GM21360 (cell line): ENCODE data around the gene DDR2.
A peak's percentile ranks its signal among the peaks of the same experiment; 100 is the strongest.
"Not testable (repeated sequence)": the region's sequence is repeated elsewhere in the genome, so short reads cannot be mapped to it uniquely, and the experiment has no call there.

Experiments
- ATAC-seq: cut with Tn5 transposase; IDR thresholded peaks from one replicate; pipeline ENCODE4 v1.9.1; 2021; ENCODE audit warnings: mild to moderate bottlenecking, moderate library complexity; ENCODE audit not compliant: unreplicated experiment

Gene DDR2

DNA sequence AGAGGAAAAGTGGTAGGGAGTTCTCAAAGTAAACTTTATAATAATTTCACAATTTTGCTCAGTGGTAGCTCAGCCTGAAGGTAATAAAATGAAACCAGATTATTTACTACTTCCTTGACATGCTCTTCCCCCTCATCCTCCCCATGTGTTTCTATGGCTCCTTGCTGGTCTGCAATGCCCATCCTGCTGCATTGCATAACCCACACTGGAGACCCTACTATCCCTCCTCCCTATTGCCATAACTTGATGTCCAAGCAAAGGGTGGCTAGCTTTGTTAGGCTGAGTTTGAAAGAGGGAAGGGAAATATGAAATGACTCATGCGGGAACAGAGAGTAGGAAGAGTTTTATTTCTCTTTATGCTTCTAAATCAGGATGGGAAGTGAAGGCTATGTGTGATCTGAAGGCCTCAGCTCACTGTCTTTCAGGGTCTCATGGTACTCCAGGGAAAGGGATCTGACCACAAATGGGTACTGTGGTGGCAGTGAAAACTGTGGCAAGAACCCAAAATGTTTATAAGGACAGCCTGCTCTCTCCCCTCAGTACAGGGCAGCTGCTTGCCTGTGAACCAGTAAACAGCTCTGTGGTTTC lies 121.8 kb downstream of the DDR2 start:
- no peak for ATAC-seq

GRCh38 chr1:162755306-162755705 lies 123.0 kb downstream of the DDR2 start:
- ATAC-seq: no peak

DNA sequence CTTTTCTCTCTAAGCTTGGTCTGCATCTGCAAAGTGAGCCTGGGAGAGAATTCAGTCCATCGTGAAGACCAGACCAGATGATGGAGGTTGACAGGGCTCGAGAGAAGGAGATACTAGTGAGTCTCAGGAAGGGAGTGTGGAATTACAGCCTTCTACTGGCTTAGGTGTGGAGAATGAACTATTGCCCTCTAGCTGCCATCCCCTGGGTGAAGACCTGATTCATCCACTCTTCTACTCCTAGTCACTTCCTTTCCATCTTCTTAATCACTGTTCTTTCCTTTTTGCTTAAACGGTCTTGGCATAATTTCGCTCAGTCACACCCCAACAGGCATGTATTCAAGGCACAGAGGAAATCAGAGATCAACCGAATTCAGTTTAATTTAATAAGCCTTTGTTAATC lies 124.3 kb downstream of the DDR2 start:
- ATAC-seq: no peak

DNA sequence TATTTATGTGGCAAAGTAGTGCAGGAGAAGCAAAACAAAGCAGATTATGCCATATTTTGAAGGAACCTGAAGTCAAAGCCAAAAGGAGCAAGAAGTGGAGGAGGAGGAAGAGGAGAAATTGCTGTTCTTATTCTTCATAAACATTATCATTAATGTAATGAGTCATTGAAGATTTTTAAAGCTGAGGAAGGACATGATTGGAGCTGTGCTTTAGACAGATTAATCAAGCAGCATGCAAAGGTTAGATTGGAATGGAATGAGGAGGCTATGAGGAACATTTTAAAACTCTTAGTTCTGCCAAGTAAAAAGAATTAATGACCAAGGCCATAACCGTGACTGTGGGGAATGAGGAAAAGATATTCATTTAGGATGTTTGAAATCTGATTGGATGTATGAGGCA lies 125.2 kb downstream of the DDR2 start:
- ATAC-seq: no peak

DNA sequence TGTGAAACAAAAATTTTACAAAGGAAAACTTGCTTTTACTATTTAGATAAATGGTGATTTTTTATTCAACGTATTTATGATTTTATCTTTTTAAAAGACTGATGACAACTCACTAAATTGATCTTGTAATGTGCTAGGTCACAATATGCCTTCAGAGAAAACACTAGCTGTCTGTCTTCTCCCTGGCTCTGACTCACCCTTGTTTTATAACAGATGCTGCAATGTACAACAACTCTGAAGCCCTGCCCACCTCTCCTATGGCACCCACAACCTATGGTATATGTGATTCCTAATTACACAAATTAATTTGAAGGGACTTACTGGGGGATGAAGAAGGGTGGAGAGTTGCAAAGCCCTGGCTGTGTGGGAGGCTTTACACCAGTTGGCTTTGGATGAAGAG lies 133.5 kb downstream of the DDR2 start:
- no peak for ATAC-seq

DNA sequence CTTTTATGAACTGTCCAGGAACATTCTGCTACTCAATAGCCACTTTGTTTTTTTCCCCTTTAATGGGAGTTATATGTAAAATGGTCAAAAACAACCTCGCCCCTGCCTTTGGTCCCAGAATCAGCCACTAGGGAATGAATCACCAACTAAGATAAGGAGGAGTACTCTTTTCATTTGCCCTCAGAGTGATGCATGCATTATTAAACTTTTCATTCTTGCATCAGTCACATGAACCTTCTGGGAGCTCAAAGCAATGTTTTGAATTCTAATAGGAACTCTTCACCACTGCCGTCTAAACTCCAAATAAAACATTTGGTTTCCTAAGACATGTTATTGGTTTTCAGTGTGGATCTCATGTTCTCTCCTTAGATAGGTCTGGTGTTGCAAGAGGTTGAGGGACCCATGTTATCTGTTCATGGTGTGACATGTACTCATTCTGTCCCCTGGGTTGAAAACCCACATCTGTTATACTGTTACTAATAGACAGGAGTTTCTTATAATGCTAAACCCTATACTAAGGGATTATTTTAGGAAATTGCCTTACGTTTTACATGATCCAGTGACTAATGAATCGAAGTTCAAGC lies 140.4 kb downstream of the DDR2 start:
- ATAC-seq: no peak

DNA sequence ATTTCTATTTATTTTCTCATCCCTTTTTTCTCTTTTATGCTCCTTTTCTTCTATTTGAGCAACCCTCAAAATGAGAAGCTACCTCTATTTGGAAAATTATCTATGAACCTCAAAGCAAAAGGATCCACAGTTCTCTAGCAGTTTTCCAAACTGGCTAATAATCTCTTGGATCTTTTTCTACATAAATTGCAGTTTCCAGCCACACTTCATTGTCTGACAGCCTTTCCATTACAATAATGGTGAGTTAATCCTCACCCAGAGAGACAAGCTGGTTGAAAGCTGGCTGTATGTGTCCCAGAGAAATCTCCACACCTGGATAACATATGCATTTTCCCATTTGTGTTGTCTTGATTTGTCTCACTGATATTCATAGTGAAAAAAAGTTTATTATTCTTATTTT lies 141.7 kb downstream of the DDR2 start:
- ATAC-seq: no peak

- ATAC-seq: no peak
Measured at GRCh38 chr1:162779043-162779442, 146.8 kb downstream of the DDR2 start.

GRCh38 chr1:162782671-162783070 lies 150.4 kb downstream of the DDR2 start:
- ATAC-seq: no peak

- not testable (repeated sequence) for ATAC-seq
Measured at GRCh38 chr1:162784926-162785325, 152.7 kb downstream of the DDR2 start.

- ATAC-seq: not testable (repeated sequence)
Measured at GRCh38 chr1:162788783-162789182, 156.5 kb downstream of the DDR2 start.

DNA sequence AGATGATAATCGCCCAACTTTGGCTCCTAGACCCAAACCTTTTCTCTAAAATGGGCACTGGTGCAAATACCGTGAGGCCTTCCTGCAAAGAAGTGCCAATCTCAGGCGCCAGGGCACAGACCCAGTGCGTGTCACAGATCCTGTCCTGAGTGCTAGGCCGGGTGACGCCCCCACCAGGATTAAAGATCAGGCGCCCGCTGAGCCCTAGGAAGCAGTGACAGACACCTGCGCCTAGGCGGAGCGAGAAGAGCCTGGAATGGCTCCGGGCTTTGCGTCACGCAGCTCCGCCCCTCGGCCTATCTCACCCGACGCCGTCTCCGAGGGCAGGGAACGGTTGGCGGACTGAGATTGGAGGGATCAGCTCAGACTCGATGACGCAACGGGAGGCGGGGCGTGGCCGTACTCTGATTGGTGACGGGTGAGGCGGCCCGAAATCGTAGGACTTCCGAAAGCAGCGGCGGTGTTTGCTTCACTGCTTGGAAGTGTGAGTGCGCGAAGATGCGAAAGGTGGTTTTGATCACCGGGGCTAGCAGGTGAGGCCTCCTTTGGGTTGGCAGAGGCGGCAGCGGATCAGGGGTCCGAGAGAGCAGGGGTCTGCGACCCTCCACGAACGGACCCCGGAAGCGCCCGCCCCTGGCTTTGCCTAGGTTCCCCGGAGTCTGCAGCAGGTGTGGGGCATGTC lies 158.2 kb downstream of the DDR2 start, which contains the start of gene HSD17B7:
Gene HSD17B7, plus strand, starts transcription at position 400 of the 682 bp plus-strand sequence. Its CDS starts 99 bp downstream, at position 499.
- ATAC-seq: peak; percentile 100

GRCh38 chr1:162790985-162791357 lies 158.7 kb downstream of the DDR2 start:
- not testable (repeated sequence) for ATAC-seq

DNA sequence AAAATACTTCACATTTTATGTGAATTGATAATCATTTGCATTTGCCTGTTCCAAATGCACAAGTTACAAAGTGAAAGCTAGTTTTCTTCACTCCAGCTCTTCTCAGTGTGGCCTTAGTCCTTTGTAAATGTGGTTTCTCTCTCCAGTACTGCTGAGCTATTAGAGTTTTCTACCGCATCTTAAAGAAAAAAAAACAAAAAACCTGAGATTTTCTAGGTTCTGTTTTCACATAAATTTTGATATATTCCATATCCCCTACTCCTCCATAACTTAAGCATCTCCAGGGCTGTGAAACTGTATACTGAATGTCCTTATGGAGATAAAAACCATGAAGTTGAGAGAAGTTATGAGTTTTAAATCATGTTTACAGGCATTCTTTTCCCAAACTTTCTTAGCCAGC lies 162.0 kb downstream of the DDR2 start:
- ATAC-seq: not testable (repeated sequence)

DNA sequence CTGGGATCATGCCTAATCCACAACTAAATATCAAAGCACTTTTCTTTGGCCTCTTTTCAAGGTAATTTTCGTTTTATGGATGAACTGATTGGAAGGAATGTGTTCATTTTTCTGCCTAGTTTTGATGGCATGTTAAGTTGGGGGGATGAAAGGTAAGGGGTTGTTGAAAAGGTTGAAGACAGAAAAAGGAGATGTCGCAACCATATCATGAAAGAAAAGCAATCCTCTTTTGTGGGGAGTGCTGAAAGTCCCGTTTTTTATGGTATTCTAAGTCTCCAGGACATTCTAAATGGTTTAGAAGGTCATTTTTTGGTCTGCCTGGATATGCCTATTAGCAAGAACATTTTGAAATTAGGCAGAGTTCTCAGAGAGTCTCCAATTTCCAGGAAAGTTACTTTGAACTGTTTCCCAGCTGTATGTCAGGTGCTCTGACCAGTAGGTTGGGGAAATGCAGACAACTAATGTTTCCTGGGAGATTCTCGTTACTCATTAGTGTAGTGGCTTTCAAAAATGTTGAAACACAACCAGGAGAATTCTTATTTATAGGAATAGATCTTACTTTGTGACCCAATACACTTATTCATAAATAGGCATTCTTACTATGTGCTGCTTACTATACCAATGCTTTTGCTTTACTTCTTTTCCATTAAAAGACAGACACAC lies 164.5 kb downstream of the DDR2 start:
- not testable (repeated sequence) for ATAC-seq

GRCh38 chr1:162799995-162800830 lies 167.9 kb downstream of the DDR2 start:
- ATAC-seq: not testable (repeated sequence)

DNA sequence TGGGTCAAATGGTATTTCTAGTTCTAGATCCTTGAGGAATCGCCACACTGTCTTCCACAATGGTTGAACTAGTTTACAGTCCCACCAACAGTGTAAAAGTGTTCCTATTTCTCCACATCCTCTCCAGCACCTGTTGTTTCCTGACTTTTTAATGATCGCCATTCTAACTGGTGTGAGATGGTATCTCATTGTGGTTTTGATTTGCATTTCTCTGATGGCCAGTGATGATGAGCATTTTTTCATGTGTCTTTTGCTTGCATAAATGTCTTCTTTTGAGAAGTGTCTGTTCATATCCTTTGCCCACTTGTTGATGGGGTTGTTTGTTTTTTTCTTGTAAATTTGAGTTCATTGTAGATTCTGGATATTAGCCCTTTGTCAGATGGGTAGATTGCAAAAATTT lies 175.2 kb downstream of the DDR2 start:
- ATAC-seq: not testable (repeated sequence)

DNA sequence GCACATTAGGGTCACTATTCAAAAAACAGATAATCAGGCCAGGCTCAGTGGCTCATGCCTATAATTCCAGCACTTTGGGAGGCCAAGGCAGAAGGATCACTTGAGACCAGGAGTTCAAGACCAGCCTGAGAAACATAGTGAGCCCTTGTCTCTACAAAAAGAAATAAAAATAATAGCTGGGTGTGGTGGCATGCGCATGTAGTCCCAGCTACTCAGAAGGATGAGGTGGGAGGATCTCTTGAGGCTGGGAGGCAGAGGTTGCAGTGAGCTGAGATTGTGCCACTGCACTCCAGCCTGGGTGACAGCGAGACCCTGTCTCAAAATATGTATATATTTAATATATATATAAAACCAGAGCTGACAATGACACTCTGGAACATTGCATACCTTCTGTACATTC lies 180.1 kb downstream of the DDR2 start:
- not testable (repeated sequence) for ATAC-seq

DNA sequence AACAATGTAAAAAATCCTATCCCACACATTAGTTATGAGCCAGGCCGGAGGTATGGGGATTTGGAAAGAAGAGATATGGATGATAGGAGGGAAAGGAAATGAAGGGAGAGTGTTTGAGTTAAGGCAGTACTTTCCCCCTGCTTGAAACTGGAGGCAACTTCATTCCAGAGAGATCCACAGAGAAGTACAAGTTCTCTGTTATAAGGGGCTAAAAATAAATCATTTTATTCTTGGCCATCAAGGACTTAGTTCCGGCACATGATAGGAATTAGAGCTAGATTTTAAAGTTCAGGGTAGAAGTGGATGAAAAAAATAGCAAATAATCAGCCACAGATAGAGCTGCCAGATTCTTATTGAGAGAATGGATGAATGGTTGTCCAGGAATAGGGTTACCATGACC lies 185.9 kb downstream of the DDR2 start:
- ATAC-seq: not testable (repeated sequence)

DNA sequence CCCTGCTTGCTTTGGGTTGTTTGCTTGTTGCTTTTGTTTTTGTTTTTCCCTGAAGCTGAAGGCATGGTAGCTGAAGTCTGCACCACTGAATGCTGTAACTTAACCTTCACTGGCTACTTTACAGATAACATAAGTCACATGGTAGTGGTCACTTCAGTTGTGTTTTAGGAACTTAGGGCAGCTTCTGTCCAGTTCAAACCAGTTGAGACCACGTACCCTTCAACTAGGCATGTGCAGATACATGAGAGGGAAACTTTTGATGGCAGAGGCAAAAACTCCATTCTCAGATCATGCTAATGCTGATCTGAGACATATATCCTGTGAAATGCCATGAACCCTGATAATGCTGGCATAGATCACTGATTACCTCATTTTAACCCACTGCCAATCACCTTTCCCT lies 186.4 kb downstream of the DDR2 start:
- not testable (repeated sequence) for ATAC-seq
